ES-I3 (cell line): ENCODE results near the gene LSR.

ENCODE experiments used
- H3K36me3 ChIP-seq: 2 replicates; pipeline ENCODE4 v1.6.1; 2013; ENCODE audit warnings: mild to moderate bottlenecking, low read length, control low read depth, moderate library complexity; ENCODE audit not compliant: insufficient read depth
- H3K4me1 ChIP-seq: 2 replicates; pipeline ENCODE4 v1.6.1; 2013; ENCODE audit warnings: mild to moderate bottlenecking, control low read depth, low read length; ENCODE audit not compliant: insufficient read depth
- H3K9ac ChIP-seq: 2 replicates; pipeline ENCODE4 v1.6.1; 2013; ENCODE audit warnings: low read depth, mild to moderate bottlenecking, low read length, moderate library complexity
- H3K9me3 ChIP-seq: 2 replicates; pipeline ENCODE4 v1.6.1; 2013; ENCODE audit warnings: mild to moderate bottlenecking, low read length, moderate library complexity; ENCODE audit not compliant: control insufficient read depth, insufficient read depth

Gene LSR

GRCh38 chr19:35297922-35298321 is 49.1 kb downstream of the LSR start:
- Histone ChIP-seq H3K36me3 (no peaks in the 10 kb centered on the region), H3K9me3 (no peaks in the 10 kb centered on the region), H3K4me1 (peaks cover 9% of the 10 kb centered on the region; the same call in 1 of the 2 replicates), H3K9ac (no peak overlapping the region)

- peaks cover 9% of the 10 kb centered on the region; the same call in 1 of the 2 replicates for H3K4me1 ChIP-seq
- H3K36me3 ChIP-seq: no peaks in the 10 kb centered on the region
- H3K9me3 ChIP-seq: no peaks in the 10 kb centered on the region
- H3K9ac ChIP-seq: no peak overlapping the region
Observed at GRCh38 chr19:35298561-35298972, 49.8 kb downstream of the LSR start.

GRCh38 chr19:35299523-35300338 is 50.9 kb downstream of the LSR start:
- H3K9me3 ChIP-seq: no peaks in the 10 kb centered on the region
- no peaks in the 10 kb centered on the region for H3K36me3 ChIP-seq
- peak overlapping the region; percentile 3; the same call in 1 of the 2 replicates for H3K9ac ChIP-seq
- H3K4me1 ChIP-seq: peaks cover 9% of the 10 kb centered on the region; the same call in 1 of the 2 replicates

GRCh38 chr19:35300339-35300649 is 51.5 kb downstream of the LSR start:
- Histone ChIP-seq H3K4me1 (peaks cover 5% of the 10 kb centered on the region; the same call in 1 of the 2 replicates), H3K9me3 (no peaks in the 10 kb centered on the region), H3K9ac (peak overlapping the region; percentile 3; the same call in 1 of the 2 replicates), H3K36me3 (no peaks in the 10 kb centered on the region)

GRCh38 chr19:35301961-35302360 is 53.2 kb downstream of the LSR start:
- peaks cover 6% of the 10 kb centered on the region; the same call in 1 of the 2 replicates for H3K4me1 ChIP-seq
- no peak overlapping the region for H3K9ac ChIP-seq
- no peaks in the 10 kb centered on the region for H3K36me3 ChIP-seq
- H3K9me3 ChIP-seq: no peaks in the 10 kb centered on the region

- Histone ChIP-seq H3K36me3 (no peaks in the 10 kb centered on the region), H3K9ac (no peak overlapping the region), H3K4me1 (peaks cover 9% of the 10 kb centered on the region; the same call in 1 of the 2 replicates), H3K9me3 (no peaks in the 10 kb centered on the region)
Observed at GRCh38 chr19:35302446-35302845, 53.6 kb downstream of the LSR start.

- peaks cover 9% of the 10 kb centered on the region; the same call in 1 of the 2 replicates for H3K4me1 ChIP-seq
- H3K36me3 ChIP-seq: no peaks in the 10 kb centered on the region
- H3K9me3 ChIP-seq: no peaks in the 10 kb centered on the region
- no peak overlapping the region for H3K9ac ChIP-seq
Observed at GRCh38 chr19:35303357-35303915, 54.6 kb downstream of the LSR start.

- Histone ChIP-seq H3K4me1 (peaks cover 9% of the 10 kb centered on the region; the same call in 1 of the 2 replicates), H3K36me3 (no peaks in the 10 kb centered on the region), H3K9me3 (no peaks in the 10 kb centered on the region), H3K9ac (no peak overlapping the region)
Observed at GRCh38 chr19:35304036-35304435, 55.2 kb downstream of the LSR start.

GRCh38 chr19:35305181-35305580 is 56.4 kb downstream of the LSR start:
- Histone ChIP-seq H3K9me3 (no peaks in the 10 kb centered on the region), H3K36me3 (no peaks in the 10 kb centered on the region), H3K9ac (no peak overlapping the region), H3K4me1 (peaks cover 6% of the 10 kb centered on the region; the same call in 1 of the 2 replicates)

- H3K9me3 ChIP-seq: no peaks in the 10 kb centered on the region
- no peak overlapping the region for H3K9ac ChIP-seq
- peaks cover 6% of the 10 kb centered on the region; the same call in 1 of the 2 replicates for H3K4me1 ChIP-seq
- no peaks in the 10 kb centered on the region for H3K36me3 ChIP-seq
Observed at GRCh38 chr19:35306473-35307246, 57.9 kb downstream of the LSR start.

GRCh38 chr19:35307931-35308330 is 59.1 kb downstream of the LSR start:
- no peaks in the 10 kb centered on the region for H3K9me3 ChIP-seq
- H3K36me3 ChIP-seq: no peaks in the 10 kb centered on the region
- no peak overlapping the region for H3K9ac ChIP-seq
- H3K4me1 ChIP-seq: peaks cover 12% of the 10 kb centered on the region; the same call in 1 of the 2 replicates

- Histone ChIP-seq H3K9me3 (no peaks in the 10 kb centered on the region), H3K9ac (no peak overlapping the region), H3K36me3 (no peaks in the 10 kb centered on the region), H3K4me1 (peaks cover 12% of the 10 kb centered on the region; the same call in 1 of the 2 replicates)
Observed at GRCh38 chr19:35308910-35309309, 60.1 kb downstream of the LSR start.

- H3K9ac ChIP-seq: no peak overlapping the region
Observed at GRCh38 chr19:35309481-35310279, 60.9 kb downstream of the LSR start.

GRCh38 chr19:35310331-35310730 is 61.5 kb downstream of the LSR start:
- H3K9ac ChIP-seq: no peak overlapping the region
- peaks cover 12% of the 10 kb centered on the region; the same call in 1 of the 2 replicates for H3K4me1 ChIP-seq
- no peaks in the 10 kb centered on the region for H3K9me3 ChIP-seq
- no peaks in the 10 kb centered on the region for H3K36me3 ChIP-seq

More at GRCh38 chr19:35309481-35310279, 60.9 kb downstream of the LSR start:
- H3K4me1 ChIP-seq: peaks cover 12% of the 10 kb centered on the region; the same call in 1 of the 2 replicates
- H3K9me3 ChIP-seq: no peaks in the 10 kb centered on the region
- H3K36me3 ChIP-seq: no peaks in the 10 kb centered on the region
